ENCODE measurements around the gene IL25. TPM values are rescaled to one million over a fixed set of nuclear protein-coding genes. Genes with fewer than 3 reads are reported as not detected.

IL25 gene
- polyA plus RNA-seq, 1 of the 3 experiments (the other 2 are of a cell fraction) = not detected

DNA sequence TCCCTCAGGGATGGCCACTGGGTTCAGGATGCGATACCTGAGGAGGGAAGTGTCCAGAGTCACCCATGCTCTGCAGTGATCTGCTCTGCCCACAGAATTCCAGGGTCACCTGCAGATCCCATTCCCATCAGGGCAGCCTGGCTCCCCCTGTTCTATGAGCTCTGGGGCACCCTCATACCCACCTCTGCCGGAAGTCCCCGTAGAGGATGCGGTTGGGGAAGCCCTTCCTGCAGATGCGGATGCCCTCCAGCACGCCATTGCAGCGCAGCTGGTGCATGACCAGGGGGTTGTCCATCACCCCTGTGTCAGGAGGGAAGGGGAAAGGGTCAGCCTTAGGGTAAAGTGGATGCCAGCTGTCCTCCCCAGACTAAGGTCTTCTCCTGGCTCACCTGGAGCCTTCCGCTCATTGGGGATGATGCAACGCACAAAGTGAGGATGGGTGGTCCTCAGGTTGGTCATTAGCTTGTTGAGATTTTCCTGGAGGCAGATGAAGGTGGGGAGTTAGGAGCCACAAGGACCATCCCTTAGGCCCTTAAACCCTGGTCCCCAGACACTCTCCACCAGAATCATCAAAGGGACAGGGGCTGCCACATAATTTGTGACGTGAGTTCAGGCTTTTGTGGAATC is 24.3 kb downstream of the IL25 start:
- peaks cover 37% of the 10 kb centered on the region for H3K27me3 ChIP-seq (ENCODE audit: insufficient read depth)
- ChIA-PET POLR2A (no interaction called here), CTCF (interaction anchor here (1.0 to 2.7 kb wide), 4 partner anchors 17 to 210 kb away, joined by 3 to 12 read pairs (median 4); partner anchors contain the start of gene SLC22A17)
- DNase-seq = no peak
- no peak overlapping the region for H2AFZ ChIP-seq (ENCODE audit: low read depth)
- no peaks in the 10 kb centered on the region for H3K36me3 ChIP-seq (replicated peaks in 1 of 2; ENCODE audit: control insufficient read depth in 1 of 2, insufficient read depth in 2 of 2, low read length in 1 of 2)
- no peaks in the 10 kb centered on the region for H3F3A ChIP-seq (replicated peaks; ENCODE audit: insufficient read depth)
- H3K9me2 ChIP-seq = no peaks in the 10 kb centered on the region
- H3K27ac ChIP-seq (ENCODE audit: low read depth in 2 of 2, low read length in 1 of 2) = no peak overlapping the region
- no peaks in the 10 kb centered on the region for H3K79me2 ChIP-seq (ENCODE audit: insufficient read depth)
- no peaks in the 10 kb centered on the region for H4K20me1 ChIP-seq (ENCODE audit: insufficient read depth)
- H3K4me3 ChIP-seq (ENCODE audit: low read depth in 2 of 2, low read length in 1 of 2) = no peak overlapping the region
- H3K4me1 ChIP-seq (ENCODE audit: control insufficient read depth in 1 of 2, insufficient read depth in 2 of 2, low read depth in 1 of 2, low read length in 1 of 2) = no peaks in the 10 kb centered on the region; a peak in 1 of 4 replicates
- 43% methylated on average over 5 of the region's 10 CpGs for WGBS (ENCODE audit: low lambda C conversion rate)
- no peak overlapping the region for H3K9ac ChIP-seq
- no peak overlapping the region for H3K4me2 ChIP-seq
- TF ChIP-seq, protein P1, sequence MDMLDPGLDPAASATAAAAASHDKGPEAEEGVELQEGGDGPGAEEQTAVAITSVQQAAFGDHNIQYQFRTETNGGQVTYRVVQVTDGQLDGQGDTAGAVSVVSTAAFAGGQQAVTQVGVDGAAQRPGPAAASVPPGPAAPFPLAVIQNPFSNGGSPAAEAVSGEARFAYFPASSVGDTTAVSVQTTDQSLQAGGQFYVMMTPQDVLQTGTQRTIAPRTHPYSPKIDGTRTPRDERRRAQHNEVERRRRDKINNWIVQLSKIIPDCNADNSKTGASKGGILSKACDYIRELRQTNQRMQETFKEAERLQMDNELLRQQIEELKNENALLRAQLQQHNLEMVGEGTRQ (IDR thresholded peaks at IDR 0.05; ENCODE audit: borderline replicate concordance, low read depth, low read length) = no peak
- no peak for TF ChIP-seq EZH2phosphoT487 (IDR thresholded peaks at IDR 0.05; ENCODE audit: borderline replicate concordance, low read depth)
- TF ChIP-seq NRF1 (IDR thresholded peaks at IDR 0.05; ENCODE audit: low read depth, low read length) = no peak
- TF ChIP-seq FOXJ3 (CRISPR knock-in tag; IDR thresholded peaks at IDR 0.05) = no peak
- no peak for TF ChIP-seq SMC3 (IDR thresholded peaks at IDR 0.05; ENCODE audit: low read depth, low read length)
- no peak for TF ChIP-seq RCOR1 (IDR thresholded peaks at IDR 0.05; ENCODE audit: low read length)
- no peaks in the 10 kb centered on the region for H3K9me3 ChIP-seq

DNA sequence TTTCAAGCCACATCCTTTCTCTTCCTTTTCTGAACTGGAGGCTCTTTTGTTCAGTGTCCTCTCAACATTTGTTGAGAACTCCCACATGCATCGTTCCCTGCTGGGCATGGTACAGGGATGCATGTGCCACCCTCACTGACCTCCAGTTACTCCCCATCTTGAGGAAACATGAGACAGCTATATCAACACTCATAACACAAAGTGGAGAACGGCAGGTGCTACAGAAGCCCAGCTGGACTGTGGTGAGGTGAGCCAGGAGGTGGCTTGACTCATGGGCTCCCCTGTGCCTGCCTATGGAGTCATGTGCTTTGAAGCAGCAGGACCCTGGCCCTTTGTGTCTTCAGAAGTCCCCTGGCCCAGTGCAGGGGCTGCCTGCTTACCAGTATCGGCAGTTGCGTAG is 25.7 kb downstream of the IL25 start:
- Histone ChIP-seq H3K27me3 (ENCODE audit: insufficient read depth) (peaks cover 23% of the 10 kb centered on the region; the same call in 1 of the 2 replicates), H3K27ac (ENCODE audit: low read depth in 2 of 2, low read length in 1 of 2) (no peak overlapping the region), H3K4me1 (ENCODE audit: control insufficient read depth in 1 of 2, insufficient read depth in 2 of 2, low read depth in 1 of 2, low read length in 1 of 2) (no peaks in the 10 kb centered on the region; a peak in 1 of 4 replicates), H3K79me2 (ENCODE audit: insufficient read depth) (no peaks in the 10 kb centered on the region), H3K9ac (no peak overlapping the region), H3K9me2 (no peaks in the 10 kb centered on the region), H3K9me3 (no peaks in the 10 kb centered on the region), H3F3A (replicated peaks; ENCODE audit: insufficient read depth) (no peaks in the 10 kb centered on the region), H4K20me1 (ENCODE audit: insufficient read depth) (no peaks in the 10 kb centered on the region), H3K4me3 (ENCODE audit: low read depth in 2 of 2, low read length in 1 of 2) (no peak overlapping the region), H3K4me2 (no peak overlapping the region), H2AFZ (ENCODE audit: low read depth) (no peak overlapping the region), H3K36me3 (replicated peaks in 1 of 2; ENCODE audit: control insufficient read depth in 1 of 2, insufficient read depth in 2 of 2, low read length in 1 of 2) (no peaks in the 10 kb centered on the region)
- 54% methylated on average over 4 of the region's 4 CpGs for WGBS (ENCODE audit: low lambda C conversion rate)
- POLR2A ChIA-PET = no interaction called here
- TF ChIP-seq, protein P1 (IDR thresholded peaks at IDR 0.05; ENCODE audit: borderline replicate concordance, low read depth, low read length) = no peak
- CTCF ChIA-PET = interaction anchor here (1.0 to 1.4 kb wide), 3 partner anchors 18 to 212 kb away, joined by 3 to 5 read pairs (median 4); no protein-coding TSS in a partner anchor
- no peak for DNase-seq

DNA sequence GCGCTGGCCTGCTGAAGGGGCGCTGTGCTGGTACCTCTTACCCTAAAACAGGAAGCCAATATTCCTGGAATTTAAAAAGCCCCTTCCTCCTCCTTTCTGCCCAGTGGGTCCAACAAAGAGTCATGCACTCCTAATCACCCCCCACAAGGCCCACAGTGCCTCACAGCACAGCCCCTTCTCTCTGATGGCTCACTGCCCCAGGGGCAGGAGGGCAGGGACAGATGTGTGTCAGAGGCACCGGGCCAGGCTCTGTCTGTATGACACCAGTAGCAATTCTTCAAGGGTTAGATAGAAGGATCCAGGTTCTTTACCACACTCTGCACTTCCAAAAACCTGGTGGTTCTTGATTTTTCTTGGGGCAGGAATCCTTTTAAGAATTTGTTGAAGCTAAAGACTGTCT is 26.5 kb downstream of the IL25 start:
- 74% methylated on average over 3 of the region's 3 CpGs for WGBS (ENCODE audit: low lambda C conversion rate)
- no peak overlapping the region for H3K27ac ChIP-seq (ENCODE audit: low read depth in 2 of 2, low read length in 1 of 2)
- H3K4me3 ChIP-seq (ENCODE audit: low read depth in 2 of 2, low read length in 1 of 2) = no peak overlapping the region
- no peaks in the 10 kb centered on the region for H3K79me2 ChIP-seq (ENCODE audit: insufficient read depth)
- no peaks in the 10 kb centered on the region for H3K9me2 ChIP-seq
- no peaks in the 10 kb centered on the region for H3F3A ChIP-seq (replicated peaks; ENCODE audit: insufficient read depth)
- H3K27me3 ChIP-seq (ENCODE audit: insufficient read depth) = peaks cover 22% of the 10 kb centered on the region; the same call in 1 of the 2 replicates
- no peak overlapping the region for H3K4me2 ChIP-seq
- H3K9ac ChIP-seq = no peak overlapping the region
- no peaks in the 10 kb centered on the region for H4K20me1 ChIP-seq (ENCODE audit: insufficient read depth)
- DNase-seq = no peak
- no peaks in the 10 kb centered on the region; a peak in 1 of 4 replicates for H3K4me1 ChIP-seq (ENCODE audit: control insufficient read depth in 1 of 2, insufficient read depth in 2 of 2, low read depth in 1 of 2, low read length in 1 of 2)
- ChIA-PET POLR2A (no interaction called here), CTCF (no interaction called here)
- H2AFZ ChIP-seq (ENCODE audit: low read depth) = no peak overlapping the region
- H3K36me3 ChIP-seq (replicated peaks in 1 of 2; ENCODE audit: control insufficient read depth in 1 of 2, insufficient read depth in 2 of 2, low read length in 1 of 2) = no peaks in the 10 kb centered on the region
- no peaks in the 10 kb centered on the region for H3K9me3 ChIP-seq
- TF ChIP-seq MAX (IDR thresholded peaks at IDR 0.05; ENCODE audit: low read depth) = no peak
- no peak for TF ChIP-seq POLR2AphosphoS5 (IDR thresholded peaks at IDR 0.05; ENCODE audit: low read depth, low read length)
- TF ChIP-seq NFIC (IDR thresholded peaks at IDR 0.05; ENCODE audit: borderline replicate concordance) = no peak
- TF ChIP-seq, protein P2, sequence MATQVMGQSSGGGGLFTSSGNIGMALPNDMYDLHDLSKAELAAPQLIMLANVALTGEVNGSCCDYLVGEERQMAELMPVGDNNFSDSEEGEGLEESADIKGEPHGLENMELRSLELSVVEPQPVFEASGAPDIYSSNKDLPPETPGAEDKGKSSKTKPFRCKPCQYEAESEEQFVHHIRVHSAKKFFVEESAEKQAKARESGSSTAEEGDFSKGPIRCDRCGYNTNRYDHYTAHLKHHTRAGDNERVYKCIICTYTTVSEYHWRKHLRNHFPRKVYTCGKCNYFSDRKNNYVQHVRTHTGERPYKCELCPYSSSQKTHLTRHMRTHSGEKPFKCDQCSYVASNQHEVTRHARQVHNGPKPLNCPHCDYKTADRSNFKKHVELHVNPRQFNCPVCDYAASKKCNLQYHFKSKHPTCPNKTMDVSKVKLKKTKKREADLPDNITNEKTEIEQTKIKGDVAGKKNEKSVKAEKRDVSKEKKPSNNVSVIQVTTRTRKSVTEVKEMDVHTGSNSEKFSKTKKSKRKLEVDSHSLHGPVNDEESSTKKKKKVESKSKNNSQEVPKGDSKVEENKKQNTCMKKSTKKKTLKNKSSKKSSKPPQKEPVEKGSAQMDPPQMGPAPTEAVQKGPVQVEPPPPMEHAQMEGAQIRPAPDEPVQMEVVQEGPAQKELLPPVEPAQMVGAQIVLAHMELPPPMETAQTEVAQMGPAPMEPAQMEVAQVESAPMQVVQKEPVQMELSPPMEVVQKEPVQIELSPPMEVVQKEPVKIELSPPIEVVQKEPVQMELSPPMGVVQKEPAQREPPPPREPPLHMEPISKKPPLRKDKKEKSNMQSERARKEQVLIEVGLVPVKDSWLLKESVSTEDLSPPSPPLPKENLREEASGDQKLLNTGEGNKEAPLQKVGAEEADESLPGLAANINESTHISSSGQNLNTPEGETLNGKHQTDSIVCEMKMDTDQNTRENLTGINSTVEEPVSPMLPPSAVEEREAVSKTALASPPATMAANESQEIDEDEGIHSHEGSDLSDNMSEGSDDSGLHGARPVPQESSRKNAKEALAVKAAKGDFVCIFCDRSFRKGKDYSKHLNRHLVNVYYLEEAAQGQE (IDR thresholded peaks at IDR 0.05; ENCODE audit: low read depth, low read length) = no peak
- TF ChIP-seq GABPA (IDR thresholded peaks at IDR 0.05; ENCODE audit: low read depth) = no peak
- TF ChIP-seq YY1 (IDR thresholded peaks at IDR 0.05; ENCODE audit: low read depth) = no peak
- TF ChIP-seq MEF2A (IDR thresholded peaks at IDR 0.05; ENCODE audit: borderline replicate concordance, low read depth) = no peak
- TF ChIP-seq TCF12 (IDR thresholded peaks at IDR 0.05) = no peak
- TF ChIP-seq, protein P3, sequence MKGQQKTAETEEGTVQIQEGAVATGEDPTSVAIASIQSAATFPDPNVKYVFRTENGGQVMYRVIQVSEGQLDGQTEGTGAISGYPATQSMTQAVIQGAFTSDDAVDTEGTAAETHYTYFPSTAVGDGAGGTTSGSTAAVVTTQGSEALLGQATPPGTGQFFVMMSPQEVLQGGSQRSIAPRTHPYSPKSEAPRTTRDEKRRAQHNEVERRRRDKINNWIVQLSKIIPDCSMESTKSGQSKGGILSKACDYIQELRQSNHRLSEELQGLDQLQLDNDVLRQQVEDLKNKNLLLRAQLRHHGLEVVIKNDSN (IDR thresholded peaks at IDR 0.05; ENCODE audit: borderline replicate concordance, low read depth) = no peak
